ENCODE measurements around the gene TMEM245.

DNA sequence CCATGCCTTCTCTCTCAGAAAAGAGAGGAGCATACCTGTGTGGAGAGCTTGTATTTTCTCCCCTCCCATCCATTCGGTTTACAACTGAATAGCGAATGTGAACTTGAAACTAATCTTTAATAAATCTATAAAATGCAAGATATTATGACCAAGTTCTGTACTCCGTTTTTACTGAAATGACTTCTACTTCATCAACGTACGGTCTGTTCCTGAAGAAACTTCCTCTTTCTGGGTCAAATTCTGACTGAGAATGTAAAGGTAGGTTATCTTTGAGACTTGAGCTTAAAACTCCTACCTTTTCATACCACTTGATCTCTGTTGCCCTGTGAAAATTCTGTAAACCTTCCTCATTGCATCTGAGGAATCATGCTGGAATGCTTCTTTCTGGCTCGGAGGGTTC, 102.3 kb downstream of the TMEM245 start:
- no peak for TF ChIP-seq GATA2 (IDR thresholded peaks at IDR 0.05; ENCODE audit: low read depth, low read length)
- TF ChIP-seq GATA3 (IDR thresholded peaks at IDR 0.05; ENCODE audit: low read depth, low read length): no peak

Data from SH-SY5Y (cell line).